K562 (cell line): Measurements from ENCODE around the gene FAM117A. TPM values are rescaled to one million over a fixed set of nuclear protein-coding genes. Genes with fewer than 3 reads are reported as not detected.

Experiments
- ASH1L ChIP-seq: fragments of 450-650 bp; IDR thresholded peaks from 2 replicates; pipeline ENCODE4 v1.6.1; 2018; ENCODE audit warnings: borderline replicate concordance, mild to moderate bottlenecking, low read depth; ENCODE audit not compliant: partially characterized antibody
- CTBP1 ChIP-seq: fragments of 450-650 bp; IDR thresholded peaks from 2 replicates; pipeline ENCODE4 v1.6.1; 2016; ENCODE audit warnings: borderline replicate concordance
- FOXJ2 ChIP-seq: fragments of 200-800 bp; sonication (Bioruptor generic); IDR thresholded peaks from 2 replicates; pipeline ENCODE4 v1.6.1; 2016; ENCODE audit warnings: missing genetic modification characterization, missing compliant biosample characterization
- HMGN3 ChIP-seq: IDR thresholded peaks from 2 replicates; pipeline ENCODE4 v1.6.1; 2011; ENCODE audit warnings: borderline replicate concordance, low read depth, mild to moderate bottlenecking, mixed read lengths, low read length; ENCODE audit not compliant: insufficient read length; ENCODE audit errors: extremely low read depth
- KAT2B ChIP-seq: IDR thresholded peaks from one replicate; pipeline ENCODE4 v1.6.1; 2012; ENCODE audit warnings: low read depth, mild to moderate bottlenecking, control low read depth, inconsistent platforms, low read length, moderate library complexity
- KLF10 ChIP-seq: fragments of 250-450 bp; sonication (Bioruptor Pico); IDR thresholded peaks from 2 replicates; pipeline ENCODE4 v1.6.1; 2021; ENCODE audit warnings: matching md5 sums
- PHTF2 ChIP-seq: fragments of 250-450 bp; sonication (Bioruptor Pico); IDR thresholded peaks from 2 replicates; pipeline ENCODE4 v1.5.0; 2021; ENCODE audit warnings: mild to moderate bottlenecking
- SMARCB1 ChIP-seq: IDR thresholded peaks from 2 replicates; pipeline ENCODE4 v1.6.1; 2011; ENCODE audit warnings: improper control_type of control experiment, low read depth; ENCODE audit not compliant: insufficient read length
- TAF7 ChIP-seq: fragments of 450-650 bp; IDR thresholded peaks from 2 replicates; pipeline ENCODE4 v1.6.1; 2016; ENCODE audit warnings: missing genetic modification characterization, missing compliant biosample characterization
- TSHZ1 ChIP-seq: fragments of 250-450 bp; sonication (Bioruptor Pico); IDR thresholded peaks from 2 replicates; pipeline ENCODE4 v1.4.0; 2020; ENCODE audit warnings: mild to moderate bottlenecking, moderate library complexity
- U2AF2 ChIP-seq: fragments of 200-400 bp; formaldehyde crosslinking; optimal IDR thresholded peaks from 2 replicates; pipeline ENCODE3; 2017; ENCODE audit warnings: low read depth, mild to moderate bottlenecking, low read length
- ZFP36 ChIP-seq: fragments of 150-350 bp; IDR thresholded peaks from 2 replicates; pipeline ENCODE4 v1.6.1; 2018; ENCODE audit warnings: low read length, low read depth; ENCODE audit not compliant: partially characterized antibody
- ZNF23 ChIP-seq: fragments of 250-450 bp; sonication (Bioruptor Pico); IDR thresholded peaks from 2 replicates; pipeline ENCODE4 v1.4.0; 2020; ENCODE audit warnings: mild to moderate bottlenecking
- ZNF511 ChIP-seq: sonication (generic); formaldehyde crosslinking; IDR thresholded peaks from 2 replicates; pipeline ENCODE4 v1.8.0; 2022; ENCODE audit warnings: mild to moderate bottlenecking, missing genetic modification reagents
- ZNF75A ChIP-seq: fragments of 450-650 bp; formaldehyde crosslinking; IDR thresholded peaks from 2 replicates; pipeline ENCODE4 v1.4.0; 2020; ENCODE audit warnings: mild to moderate bottlenecking
- polyA plus RNA-seq, 8 experiments: library from polyadenylated mRNA; depleted of rRNA in 4 of 8; stranded (reverse) in 5 of 8; unstranded in 3 of 8; fragments of >200 nt; fragmentation: Nextera tagmentation in 2 of 8; fragmentation: Illumina TruSeq in 1 of 8; extraction: Ambion mirVana in 2 of 8; extraction: Trizol in 1 of 8; gene quantifications; 2 replicates each; pipeline versions ENCODE4 v1.2.1 to v1.2.3, GENCODE V29; 2011 to 2014; ENCODE audit warnings: inconsistent platforms in 1 of 8, missing spikeins in 1 of 8
- total RNA-seq, 7 experiments: library from RNA; depleted of rRNA in 6 of 7; stranded (reverse); fragments of >200 nt in 6 of 7; fragmentation: Illumina TruSeq in 2 of 7; extraction: Trizol in 2 of 7; gene quantifications; 2 replicates each; pipeline versions ENCODE4 v1.2.1 to v1.2.3, GENCODE V29; 2011 to 2021; ENCODE audit warnings: low replicate concordance in 1 of 7
- TF ChIP-seq, protein P1 (sequence below): fragments of 450-650 bp; formaldehyde crosslinking; IDR thresholded peaks from 2 replicates; pipeline ENCODE4 v1.4.0; 2022; ENCODE audit warnings: missing genetic modification characterization
- TF ChIP-seq, protein P2 (sequence below): fragments of 250-450 bp; sonication (Bioruptor Pico); IDR thresholded peaks from 2 replicates; pipeline ENCODE4 v1.5.0; 2021; ENCODE audit warnings: mild to moderate bottlenecking, moderate library complexity

The FAM117A gene
- total and polyA plus RNA-seq, 9 of the 15 experiments (the other 6 are each of a cell fraction or from before 2014, with no cell fraction given): 3.1 to 79.7 (median 36.6) TPM

- TF ChIP-seq KAT2B (no peak), FOXJ2 (tag) (no peak), ZNF23 (CRISPR knock-in tag) (no peak), U2AF2 (no peak), SMARCB1 (no peak), PHTF2 (CRISPR knock-in tag) (no peak), KLF10 (CRISPR knock-in tag) (no peak), TSHZ1 (no peak), HMGN3 (no peak), ZNF511 (CRISPR knock-in tag) (no peak), ZNF75A (CRISPR knock-in tag) (no peak), ASH1L (no peak), TAF7 (no peak), CTBP1 (peak; percentile 76), ZFP36 (no peak)
- TF ChIP-seq, protein P1, sequence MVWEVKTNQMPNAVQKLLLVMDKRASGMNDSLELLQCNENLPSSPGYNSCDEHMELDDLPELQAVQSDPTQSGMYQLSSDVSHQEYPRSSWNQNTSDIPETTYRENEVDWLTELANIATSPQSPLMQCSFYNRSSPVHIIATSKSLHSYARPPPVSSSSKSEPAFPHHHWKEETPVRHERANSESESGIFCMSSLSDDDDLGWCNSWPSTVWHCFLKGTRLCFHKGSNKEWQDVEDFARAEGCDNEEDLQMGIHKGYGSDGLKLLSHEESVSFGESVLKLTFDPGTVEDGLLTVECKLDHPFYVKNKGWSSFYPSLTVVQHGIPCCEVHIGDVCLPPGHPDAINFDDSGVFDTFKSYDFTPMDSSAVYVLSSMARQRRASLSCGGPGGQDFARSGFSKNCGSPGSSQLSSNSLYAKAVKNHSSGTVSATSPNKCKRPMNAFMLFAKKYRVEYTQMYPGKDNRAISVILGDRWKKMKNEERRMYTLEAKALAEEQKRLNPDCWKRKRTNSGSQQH (CRISPR knock-in tag): no peak
- TF ChIP-seq, protein P2, sequence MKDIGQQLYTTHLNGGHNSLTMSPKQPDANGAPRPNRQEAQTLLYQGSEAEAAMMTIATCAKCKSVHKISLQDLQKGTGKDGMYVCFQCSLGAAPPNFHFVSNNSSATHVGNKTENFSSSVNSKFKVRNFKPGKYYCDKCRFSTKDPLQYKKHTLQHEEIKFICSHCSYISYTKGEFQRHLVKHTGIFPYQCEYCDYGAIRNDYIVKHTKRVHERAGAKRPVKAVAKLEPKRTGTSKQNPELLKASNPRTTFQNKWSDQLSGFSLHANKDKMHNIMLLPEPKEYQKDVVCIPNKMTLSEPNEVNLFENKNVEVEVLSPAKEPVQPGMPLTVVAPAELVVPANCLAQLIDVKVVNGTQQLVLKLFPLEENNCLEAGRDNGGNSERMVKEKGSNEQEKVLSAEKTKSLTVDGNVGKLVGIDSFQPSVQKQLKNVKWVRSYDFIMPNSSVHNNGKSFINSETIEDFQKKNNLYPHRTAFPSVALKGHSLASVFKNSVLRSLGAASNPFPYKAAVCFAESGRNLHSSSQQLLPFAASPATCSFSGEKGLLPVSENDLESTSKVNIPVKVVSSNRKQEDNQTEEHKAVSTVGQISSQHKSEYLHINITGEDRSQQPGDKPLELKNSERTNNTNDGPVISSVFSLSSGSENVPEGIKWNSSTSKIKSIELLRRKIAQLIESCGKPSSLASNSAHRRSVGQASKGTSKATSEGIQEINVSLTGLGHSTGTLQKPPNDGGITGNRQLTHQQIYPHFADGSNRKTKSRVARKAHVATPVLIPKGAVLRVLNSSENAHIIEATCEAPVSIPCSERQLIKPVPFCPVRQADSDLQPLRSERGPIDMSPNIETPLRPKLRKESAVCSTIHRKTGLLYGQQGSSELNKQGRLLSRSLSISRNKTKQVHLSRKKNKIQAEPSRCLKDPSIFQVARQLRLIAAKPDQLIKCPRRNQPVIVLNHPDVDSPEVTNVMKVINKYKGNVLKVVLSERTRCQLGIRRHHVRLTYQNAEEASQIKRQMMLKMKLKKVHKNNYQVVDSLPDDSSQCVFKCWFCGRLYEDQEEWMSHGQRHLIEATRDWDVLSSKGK: no peak
These were observed 2.9 kb downstream of the FAM117A start (continued) for GRCh38 chr17:49760932-49761558.
